HEK293T (cell line): ENCODE data around the gene FMC1.

Experiments used
- CTCF ChIA-PET: fragments of 350-600 bp; formaldehyde crosslinking; extraction: SDS; loops from one replicate; lab custom pipeline; 2021; ENCODE audit warnings: antibody characterized with exemption, inconsistent platforms; lab: Yijun Ruan, JAX
- POLR2A ChIA-PET: fragments of 350-600 bp; formaldehyde crosslinking; extraction: SDS; loops from one replicate; lab custom pipeline; 2020; ENCODE audit warnings: antibody characterized with exemption, inconsistent platforms; lab: Yijun Ruan, JAX
- DNase-seq: peaks from one replicate; pipeline ENCODE4 v3.0.0; 2012; ENCODE audit warnings: mixed read lengths; ENCODE audit errors: extremely low spot score
- ARNT ChIP-seq: fragments of 450-650 bp; IDR thresholded peaks from 2 replicates; pipeline ENCODE4 v1.6.1; 2017; ENCODE audit warnings: mild to moderate bottlenecking
- BHLHE40 ChIP-seq: fragments of 450-650 bp; IDR thresholded peaks from 2 replicates; pipeline ENCODE4 v1.6.1; 2016; ENCODE audit warnings: mild to moderate bottlenecking, moderate library complexity, borderline replicate concordance
- CTBP1 ChIP-seq: fragments of 450-650 bp; IDR thresholded peaks from 2 replicates; pipeline ENCODE4 v1.6.1; 2016; ENCODE audit warnings: borderline replicate concordance
- ELF4 ChIP-seq: fragments of 450-650 bp; IDR thresholded peaks from 2 replicates; pipeline ENCODE4 v1.6.1; 2017; ENCODE audit warnings: antibody characterized with exemption
- FOXA1 ChIP-seq: fragments of 450-650 bp; IDR thresholded peaks from 2 replicates; pipeline ENCODE4 v1.6.1; 2016; ENCODE audit warnings: mild to moderate bottlenecking
- FOXK2 ChIP-seq: fragments of 450-650 bp; IDR thresholded peaks from 2 replicates; pipeline ENCODE4 v1.6.1; 2016; ENCODE audit warnings: mild to moderate bottlenecking
- FOXM1 ChIP-seq: fragments of 450-650 bp; IDR thresholded peaks from 2 replicates; pipeline ENCODE4 v1.6.1; 2017; ENCODE audit warnings: mild to moderate bottlenecking, borderline replicate concordance
- HDGF ChIP-seq: fragments of 450-650 bp; IDR thresholded peaks from 2 replicates; pipeline ENCODE4 v1.6.1; 2017; ENCODE audit warnings: antibody characterized with exemption, borderline replicate concordance
- L3MBTL2 ChIP-seq: fragments of 450-650 bp; conservative IDR thresholded peaks from 2 replicates; pipeline ENCODE4 v1.6.1; 2016; ENCODE audit warnings: mild to moderate bottlenecking
- LEF1 ChIP-seq: fragments of 450-650 bp; IDR thresholded peaks from 2 replicates; pipeline ENCODE4 v1.6.1; 2017; ENCODE audit warnings: mild to moderate bottlenecking, borderline replicate concordance
- NFRKB ChIP-seq: fragments of 450-650 bp; IDR thresholded peaks from 2 replicates; pipeline ENCODE4 v1.6.1; 2016; ENCODE audit warnings: mild to moderate bottlenecking, moderate library complexity
- PKNOX1 ChIP-seq: fragments of 450-650 bp; IDR thresholded peaks from 2 replicates; pipeline ENCODE4 v1.6.1; 2016
- SP1 ChIP-seq: fragments of 450-650 bp; IDR thresholded peaks from 2 replicates; pipeline ENCODE4 v1.6.1; 2017
- SUZ12 ChIP-seq: fragments of 450-650 bp; IDR thresholded peaks from 2 replicates; pipeline ENCODE4 v1.6.1; 2016; ENCODE audit warnings: mild to moderate bottlenecking
- TARDBP ChIP-seq: fragments of 450-650 bp; IDR thresholded peaks from 2 replicates; pipeline ENCODE4 v1.6.1; 2016
- ZNF384 ChIP-seq: fragments of 450-650 bp; IDR thresholded peaks from 2 replicates; pipeline ENCODE4 v1.6.1; 2016

Gene FMC1

GRCh38 chr7:139334399-139335150 is 6.6 kb upstream of the FMC1 start:
- CTCF ChIA-PET = interaction anchor here (0.7 to 1.0 kb wide), 2 partner anchors 12 to 13 kb away, joined by 3 read pairs; no protein-coding TSS in a partner anchor

GRCh38 chr7:139339025-139339424 is 2.1 kb upstream of the FMC1 start:
- ChIA-PET CTCF (no interaction called here), POLR2A (interaction anchor here (0.7 to 2.4 kb wide), 3 partner anchors 10 to 205 kb away, joined by 3 to 13 read pairs (median 4); partner anchors contain the start of gene LUC7L2)
- DNase-seq = no peak
- TF ChIP-seq LEF1 (no peak), SUZ12 (no peak), NFRKB (no peak), ZNF384 (no peak), FOXA1 (no peak), SP1 (no peak), PKNOX1 (no peak)

More at GRCh38 chr7:139334399-139335150, 6.6 kb upstream of the FMC1 start:
- 0 out of 2 replicates have a peak, but pooled peaks have one; percentile 23 for TF ChIP-seq PKNOX1
- no peak for TF ChIP-seq CTBP1
- POLR2A ChIA-PET = no interaction called here
- DNase-seq = no peak

DNA sequence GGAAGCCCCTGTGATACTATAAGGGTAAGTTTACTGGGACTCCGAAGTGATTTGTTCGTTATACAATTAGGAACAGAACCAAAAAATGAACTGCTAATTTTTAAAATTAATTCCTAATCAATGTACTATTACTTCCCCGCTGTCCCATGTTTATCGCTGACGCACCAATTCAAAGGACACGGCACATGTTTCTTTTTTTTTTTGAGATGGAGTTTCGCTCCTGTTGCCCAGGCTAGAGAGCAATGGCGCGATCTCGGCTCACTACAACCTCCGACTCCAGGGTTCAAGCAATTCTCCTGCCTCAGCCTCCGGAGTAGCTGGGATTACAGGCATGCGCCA is 1.5 kb upstream of the FMC1 start:
- POLR2A ChIA-PET = interaction anchor here (0.6 to 2.4 kb wide), 12 partner anchors 10 to 206 kb away, joined by 3 to 15 read pairs (median 4); partner anchors contain the start of gene LUC7L2
- DNase-seq = no peak
- no peak for TF ChIP-seq PKNOX1
- TF ChIP-seq CTBP1 = no peak
- no peak for TF ChIP-seq TARDBP
- CTCF ChIA-PET = interaction anchor here (0.9 to 1.4 kb wide), 4 partner anchors 9 to 20 kb away, joined by 4 to 6 read pairs (median 4); partner anchors contain the start of gene LUC7L2

GRCh38 chr7:139340037-139340807 is 915 bp upstream of the FMC1 start:
- ChIA-PET POLR2A (interaction anchor here (0.6 to 1.3 kb wide), 10 partner anchors 11 to 109 kb away, joined by 3 to 15 read pairs (median 3); partner anchors contain the start of gene LUC7L2), CTCF (interaction anchor here (0.6 to 1.4 kb wide), 8 partner anchors 10 to 238 kb away, joined by 3 to 6 read pairs (median 4); partner anchors contain the start of gene LUC7L2)
- DNase-seq = peak; percentile 98
- TF ChIP-seq SP1 (no peak), TARDBP (peak; percentile 86), CTBP1 (peak; percentile 54; the same call in 1 of the 2 replicates), ELF4 (peak; percentile 89), LEF1 (no peak), FOXK2 (no peak), SUZ12 (no peak), ZNF384 (no peak; the same call in 1 of the 2 replicates), PKNOX1 (no peak), FOXM1 (no peak; the same call in 1 of the 2 replicates), FOXA1 (no peak), NFRKB (no peak), ARNT (no peak), L3MBTL2 (peak; percentile 87), HDGF (no peak), BHLHE40 (no peak)

GRCh38 chr7:139340808-139341057 is 404 bp upstream of the FMC1 start:
- CTCF ChIA-PET = interaction anchor here (0.7 to 1.4 kb wide), 3 partner anchors 19 to 238 kb away, joined by 3 to 4 read pairs (median 4); partner anchors contain the start of gene LUC7L2
- POLR2A ChIA-PET = interaction anchor here (0.7 to 1.3 kb wide), 3 partner anchors 20 to 109 kb away, joined by 3 to 7 read pairs (median 3); no protein-coding TSS in a partner anchor
- TF ChIP-seq TARDBP (peak; percentile 0; the same call in 1 of the 2 replicates), PKNOX1 (peak; percentile 64), CTBP1 (no peak), ELF4 (no peak), ZNF384 (peak; percentile 74; the same call in 1 of the 2 replicates)
- no peak for DNase-seq
